Measurements from ENCODE around the gene EYA3.

DNA sequence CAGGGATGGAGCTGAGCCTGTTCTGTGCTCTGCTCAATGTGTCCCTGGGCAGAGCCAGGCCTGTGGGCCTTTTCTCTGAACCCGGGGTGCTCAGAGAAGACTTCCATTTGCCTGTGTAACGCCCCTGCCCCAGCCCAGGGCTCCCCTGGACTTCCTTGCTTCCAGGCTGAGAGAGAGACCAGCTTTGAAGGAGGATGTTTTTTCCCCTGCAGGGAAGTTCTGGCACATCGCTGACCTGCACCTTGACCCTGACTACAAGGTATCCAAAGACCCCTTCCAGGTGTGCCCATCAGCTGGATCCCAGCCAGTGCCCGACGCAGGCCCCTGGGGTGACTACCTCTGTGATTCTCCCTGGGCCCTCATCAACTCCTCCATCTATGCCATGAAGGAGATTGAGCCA is 143.4 kb downstream of the EYA3 start:
- TF ChIP-seq CTCF (IDR thresholded peaks at IDR 0.05): no peak
- no peak for TF ChIP-seq POLR2AphosphoS5 (IDR thresholded peaks at IDR 0.05)
